ENCODE results near the gene ZC3H4.

Gene ZC3H4

DNA sequence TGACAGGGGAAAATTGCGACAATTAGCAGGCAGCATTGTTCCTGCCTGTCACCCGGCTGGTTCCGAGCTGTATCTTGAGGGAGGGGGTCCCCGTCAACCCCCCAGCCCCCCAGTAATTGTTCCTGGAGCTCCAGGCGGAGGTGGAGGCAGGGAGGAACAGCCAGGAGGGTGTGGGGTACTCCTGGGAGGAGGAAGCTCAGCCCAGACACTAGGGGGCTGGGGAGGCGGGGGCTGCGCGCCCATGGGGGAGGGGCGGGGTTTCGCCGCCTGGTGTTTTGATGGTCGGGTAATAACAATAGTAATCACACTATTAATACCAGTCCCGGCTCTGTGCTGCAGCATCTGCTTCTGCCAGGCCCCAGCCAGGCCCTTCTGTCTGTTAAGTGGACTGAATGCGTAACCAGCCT, 85.4 kb downstream of the ZC3H4 start:
- no peak overlapping the region for H3K4me3 ChIP-seq (ENCODE audit: low read depth, low read length)
- TF ChIP-seq, protein P1, sequence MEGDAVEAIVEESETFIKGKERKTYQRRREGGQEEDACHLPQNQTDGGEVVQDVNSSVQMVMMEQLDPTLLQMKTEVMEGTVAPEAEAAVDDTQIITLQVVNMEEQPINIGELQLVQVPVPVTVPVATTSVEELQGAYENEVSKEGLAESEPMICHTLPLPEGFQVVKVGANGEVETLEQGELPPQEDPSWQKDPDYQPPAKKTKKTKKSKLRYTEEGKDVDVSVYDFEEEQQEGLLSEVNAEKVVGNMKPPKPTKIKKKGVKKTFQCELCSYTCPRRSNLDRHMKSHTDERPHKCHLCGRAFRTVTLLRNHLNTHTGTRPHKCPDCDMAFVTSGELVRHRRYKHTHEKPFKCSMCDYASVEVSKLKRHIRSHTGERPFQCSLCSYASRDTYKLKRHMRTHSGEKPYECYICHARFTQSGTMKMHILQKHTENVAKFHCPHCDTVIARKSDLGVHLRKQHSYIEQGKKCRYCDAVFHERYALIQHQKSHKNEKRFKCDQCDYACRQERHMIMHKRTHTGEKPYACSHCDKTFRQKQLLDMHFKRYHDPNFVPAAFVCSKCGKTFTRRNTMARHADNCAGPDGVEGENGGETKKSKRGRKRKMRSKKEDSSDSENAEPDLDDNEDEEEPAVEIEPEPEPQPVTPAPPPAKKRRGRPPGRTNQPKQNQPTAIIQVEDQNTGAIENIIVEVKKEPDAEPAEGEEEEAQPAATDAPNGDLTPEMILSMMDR (IDR thresholded peaks at IDR 0.05; ENCODE audit: insufficient read depth, low read depth, low read length, missing control alignments), result no peak
- DNase-seq (ENCODE audit: low read depth), result no peak

DNA sequence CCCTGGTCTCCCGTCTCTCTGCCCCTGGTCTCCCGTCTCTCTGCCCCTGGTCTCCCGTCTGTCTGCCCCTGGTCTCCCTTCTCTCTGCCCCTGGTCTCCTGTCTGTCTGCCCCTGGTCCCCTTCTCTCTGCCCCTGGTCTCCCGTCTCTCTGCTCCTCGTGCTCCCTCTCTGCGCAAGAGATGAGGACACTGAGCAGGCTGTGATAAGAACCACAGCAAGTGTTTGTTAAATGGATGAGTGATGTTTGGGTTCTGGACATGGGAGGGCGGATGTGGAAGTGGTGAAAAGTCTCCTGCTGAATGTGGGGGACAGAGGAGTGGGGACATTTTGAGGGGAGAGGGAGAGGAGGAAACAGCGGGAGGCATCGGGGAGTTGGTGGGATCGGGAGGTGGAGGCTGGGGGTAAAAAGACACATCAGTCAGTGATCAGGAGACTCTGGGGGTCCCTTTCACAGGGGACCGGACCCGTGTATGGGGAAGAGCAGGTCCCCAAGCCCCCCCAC, 85.9 kb downstream of the ZC3H4 start:
- no peak for DNase-seq (ENCODE audit: low read depth)
- no peak overlapping the region for H3K4me3 ChIP-seq (ENCODE audit: low read depth, low read length)
- TF ChIP-seq, protein P1 (IDR thresholded peaks at IDR 0.05; ENCODE audit: insufficient read depth, low read depth, low read length, missing control alignments), result no peak

DNA sequence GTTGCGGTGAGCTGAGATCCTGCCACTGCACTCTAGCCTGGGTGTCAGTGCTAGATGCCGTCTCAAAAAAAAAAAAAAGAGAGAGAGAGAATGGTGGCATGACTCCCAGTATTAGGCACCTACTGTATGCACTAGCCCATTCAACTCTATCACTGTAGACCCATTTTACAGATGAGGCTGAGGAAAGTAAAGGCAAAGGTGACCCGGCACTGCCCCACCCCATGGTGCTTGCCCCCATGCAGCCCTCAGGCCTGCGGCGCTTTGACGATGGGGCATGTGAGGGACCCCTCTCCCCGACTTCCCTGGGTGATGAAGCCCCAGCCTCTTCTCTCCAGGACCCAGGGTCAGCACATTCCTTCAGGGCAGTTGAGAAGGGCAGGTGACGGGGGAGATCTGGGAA, 86.7 kb downstream of the ZC3H4 start:
- TF ChIP-seq, protein P1 (IDR thresholded peaks at IDR 0.05; ENCODE audit: insufficient read depth, low read depth, low read length, missing control alignments), result no peak
- no peak overlapping the region for H3K4me3 ChIP-seq (ENCODE audit: low read depth, low read length)
- DNase-seq (ENCODE audit: low read depth), result no peak

DNA sequence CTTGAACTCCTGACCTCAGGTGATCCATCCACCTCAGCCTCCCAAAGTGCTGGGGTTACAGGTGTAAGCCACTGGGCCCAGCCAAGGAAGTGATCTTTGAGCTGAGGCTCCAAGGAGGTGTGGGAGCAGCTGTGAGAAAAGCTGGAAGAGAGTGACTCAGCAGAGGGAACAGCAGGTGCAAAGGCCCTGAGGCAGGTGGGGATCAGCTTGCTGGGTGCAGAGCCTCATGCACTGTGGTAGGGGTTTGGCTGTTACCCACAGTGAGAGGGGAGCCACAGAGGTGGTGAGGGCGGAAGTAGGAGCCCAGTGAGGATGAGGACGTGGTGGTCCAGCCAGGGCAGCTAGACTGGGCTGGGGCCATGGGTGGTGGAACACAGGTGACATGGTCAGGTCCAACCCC, 87.4 kb downstream of the ZC3H4 start:
- TF ChIP-seq, protein P1 (IDR thresholded peaks at IDR 0.05; ENCODE audit: insufficient read depth, low read depth, low read length, missing control alignments), result no peak
- no peak for DNase-seq (ENCODE audit: low read depth)
- H3K4me3 ChIP-seq (ENCODE audit: low read depth, low read length), result no peak overlapping the region

DNA sequence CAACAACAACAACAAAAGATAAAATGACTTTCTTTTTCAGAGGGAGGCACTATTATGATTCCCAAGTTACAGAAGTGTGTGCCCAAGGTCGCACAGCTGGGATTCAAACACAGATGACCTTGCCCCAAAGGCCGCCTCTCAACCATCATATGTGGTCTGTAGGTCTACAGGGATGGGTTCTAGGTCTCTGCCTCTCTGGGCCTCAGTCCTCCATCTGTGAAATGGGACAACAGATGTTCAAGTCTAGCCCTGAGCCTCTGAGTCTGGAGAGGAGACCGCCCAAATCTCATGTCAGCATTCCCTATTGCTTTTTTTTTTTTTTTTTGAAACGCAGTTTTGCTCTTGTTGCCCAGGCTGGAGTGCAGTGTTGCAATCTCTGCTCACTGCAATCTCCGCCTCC, 89.1 kb downstream of the ZC3H4 start:
- H3K4me3 ChIP-seq (ENCODE audit: low read depth, low read length), result no peak overlapping the region
- TF ChIP-seq, protein P1 (IDR thresholded peaks at IDR 0.05; ENCODE audit: insufficient read depth, low read depth, low read length, missing control alignments), result no peak
- no peak for DNase-seq (ENCODE audit: low read depth)

DNA sequence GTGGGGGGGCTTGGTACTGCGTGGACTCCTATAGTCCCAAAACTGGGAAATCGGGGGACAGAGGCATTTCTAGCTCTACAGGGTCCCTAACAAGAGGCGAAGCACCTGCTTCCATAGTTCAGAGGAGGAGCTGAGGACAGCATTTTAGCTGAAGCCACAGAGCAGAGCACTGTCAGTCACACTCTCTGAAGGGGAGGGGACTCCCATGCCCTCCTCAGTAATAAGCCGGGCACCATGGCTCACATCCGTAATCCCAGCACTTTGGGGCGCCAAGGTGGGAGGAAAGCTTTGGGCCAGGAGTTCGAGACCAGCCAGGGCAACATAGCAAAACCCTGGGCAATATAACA, 90.2 kb downstream of the ZC3H4 start:
- no peak for DNase-seq (ENCODE audit: low read depth)
- H3K4me3 ChIP-seq (ENCODE audit: low read depth, low read length), result no peak overlapping the region
- TF ChIP-seq, protein P1 (IDR thresholded peaks at IDR 0.05; ENCODE audit: insufficient read depth, low read depth, low read length, missing control alignments), result no peak

All from GM12865 (cell line).